ENCODE measurements around the gene PRDM16. TPM values are rescaled to one million over a fixed set of nuclear protein-coding genes. Genes with fewer than 3 reads are reported as not detected.

PRDM16 gene
- total RNA-seq, 1 experiment from 2014 or later: 1.6 TPM

DNA sequence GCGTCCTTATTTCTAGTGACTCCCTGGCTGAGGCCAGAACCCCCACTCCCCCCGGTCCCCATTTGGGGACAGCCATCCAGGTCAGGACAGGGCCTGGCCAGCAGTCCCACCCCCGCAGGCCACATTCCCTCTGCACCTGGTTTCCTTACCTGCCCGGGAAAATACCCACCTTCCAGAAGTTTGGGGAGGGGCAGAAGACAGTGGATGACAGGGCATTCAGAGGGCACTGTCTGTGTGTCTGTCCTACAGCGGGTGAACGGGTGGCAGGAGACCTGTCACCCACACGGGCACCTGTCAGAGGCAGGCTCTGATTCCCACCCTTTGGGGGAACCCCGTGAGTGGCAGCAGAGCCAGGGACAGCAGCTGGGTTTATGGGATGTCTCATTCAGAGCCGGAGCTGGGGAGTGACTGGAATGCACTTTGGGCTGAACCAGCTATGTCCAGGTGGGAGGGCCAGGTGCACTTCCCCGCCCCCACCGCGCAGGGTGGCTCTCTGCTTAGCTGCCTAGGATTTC, 387.5 kb downstream of the PRDM16 start (continued):
- no peak for TF ChIP-seq FOXP4 (CRISPR knock-in tag; IDR thresholded peaks at IDR 0.05)

DNA sequence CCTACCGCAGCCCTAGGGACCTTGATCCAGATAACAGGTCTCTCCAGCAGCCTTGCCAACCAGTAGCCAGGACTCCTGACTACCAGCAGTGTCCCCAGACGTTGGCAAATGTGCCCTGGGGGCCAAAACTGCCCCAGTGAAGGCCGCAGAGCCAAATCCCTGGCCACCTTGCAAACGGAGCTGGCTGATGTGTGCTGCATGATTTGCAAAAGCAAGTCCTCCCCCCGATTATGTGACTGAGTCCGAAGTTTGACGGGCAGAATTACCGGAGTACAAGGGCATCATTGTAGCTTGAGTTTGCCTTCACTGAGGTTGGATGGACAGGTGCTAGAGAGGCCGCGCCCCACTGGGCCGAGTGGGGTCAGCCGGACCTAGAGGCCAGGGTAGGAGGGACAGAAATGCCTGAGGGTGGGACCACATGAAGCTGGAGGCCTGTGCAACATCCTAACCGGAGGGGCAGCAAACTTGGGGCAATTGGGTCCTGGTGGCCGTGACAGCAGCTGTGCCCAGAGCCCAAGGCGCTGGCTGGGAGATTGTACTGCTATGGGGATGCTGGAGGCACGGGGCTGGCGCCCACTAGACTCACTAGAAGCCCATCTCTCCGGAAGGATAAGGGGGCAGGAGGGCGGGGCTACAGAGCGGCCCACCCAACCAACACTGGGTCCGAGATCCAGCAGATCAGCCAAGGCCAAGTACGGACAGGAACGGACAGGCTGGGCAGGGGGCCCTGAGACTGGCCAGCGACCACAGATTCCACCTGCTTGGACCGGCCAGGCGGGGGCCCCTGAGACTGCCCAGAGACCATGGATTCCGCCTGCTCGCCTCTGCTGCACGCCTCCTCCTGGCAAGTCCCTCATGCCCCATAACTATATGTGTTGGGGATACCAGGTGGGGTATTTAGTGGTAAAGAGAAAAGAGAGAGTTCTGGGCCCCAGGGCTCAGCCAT, 388.2 kb downstream of the PRDM16 start:
- no peak overlapping the region for H3K27ac Mint-ChIP-seq
- ATAC-seq (no peak), DNase-seq (ENCODE audit: low spot score) (no peak)
- H3K36me3 Mint-ChIP-seq: 0 out of 2 replicates have a peak, but pooled peaks cover 2% of the 10 kb centered on the region
- ChIA-PET POLR2A (interaction anchor here (0.9 kb wide), 1 partner anchor 14 kb away, joined by 7 read pairs; no protein-coding TSS in a partner anchor), CTCF (interaction anchor here (1.0 to 1.7 kb wide), 7 partner anchors 14 to 162 kb away, joined by 3 to 7 read pairs (median 6); no protein-coding TSS in a partner anchor)
- no peak overlapping the region for H3K4me3 Mint-ChIP-seq
- H3K27me3 Mint-ChIP-seq (ENCODE audit: low read depth): no peaks in the 10 kb centered on the region
- no peaks in the 10 kb centered on the region for H3K9me3 Mint-ChIP-seq
- H3K4me1 Mint-ChIP-seq: peaks cover 17% of the 10 kb centered on the region
- no peak for TF ChIP-seq E2F5 (CRISPR knock-in tag; IDR thresholded peaks at IDR 0.05)
- TF ChIP-seq JAZF1 (CRISPR knock-in tag; IDR thresholded peaks at IDR 0.05): no peak
- TF ChIP-seq, protein P1, sequence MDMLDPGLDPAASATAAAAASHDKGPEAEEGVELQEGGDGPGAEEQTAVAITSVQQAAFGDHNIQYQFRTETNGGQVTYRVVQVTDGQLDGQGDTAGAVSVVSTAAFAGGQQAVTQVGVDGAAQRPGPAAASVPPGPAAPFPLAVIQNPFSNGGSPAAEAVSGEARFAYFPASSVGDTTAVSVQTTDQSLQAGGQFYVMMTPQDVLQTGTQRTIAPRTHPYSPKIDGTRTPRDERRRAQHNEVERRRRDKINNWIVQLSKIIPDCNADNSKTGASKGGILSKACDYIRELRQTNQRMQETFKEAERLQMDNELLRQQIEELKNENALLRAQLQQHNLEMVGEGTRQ (CRISPR knock-in tag; IDR thresholded peaks at IDR 0.05): no peak
- TF ChIP-seq, protein P2, sequence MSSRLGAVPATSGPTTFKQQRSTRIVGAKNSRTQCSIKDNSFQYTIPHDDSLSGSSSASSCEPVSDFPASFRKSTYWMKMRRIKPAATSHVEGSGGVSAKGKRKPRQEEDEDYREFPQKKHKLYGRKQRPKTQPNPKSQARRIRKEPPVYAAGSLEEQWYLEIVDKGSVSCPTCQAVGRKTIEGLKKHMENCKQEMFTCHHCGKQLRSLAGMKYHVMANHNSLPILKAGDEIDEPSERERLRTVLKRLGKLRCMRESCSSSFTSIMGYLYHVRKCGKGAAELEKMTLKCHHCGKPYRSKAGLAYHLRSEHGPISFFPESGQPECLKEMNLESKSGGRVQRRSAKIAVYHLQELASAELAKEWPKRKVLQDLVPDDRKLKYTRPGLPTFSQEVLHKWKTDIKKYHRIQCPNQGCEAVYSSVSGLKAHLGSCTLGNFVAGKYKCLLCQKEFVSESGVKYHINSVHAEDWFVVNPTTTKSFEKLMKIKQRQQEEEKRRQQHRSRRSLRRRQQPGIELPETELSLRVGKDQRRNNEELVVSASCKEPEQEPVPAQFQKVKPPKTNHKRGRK (CRISPR knock-in tag; IDR thresholded peaks at IDR 0.05; ENCODE audit: borderline replicate concordance): no peak
- no peak for TF ChIP-seq STAT6 (CRISPR knock-in tag; conservative IDR thresholded peaks at IDR 0.05; ENCODE audit: low read depth)
- no peak for TF ChIP-seq E2F1 (CRISPR knock-in tag; IDR thresholded peaks at IDR 0.05)
- TF ChIP-seq ZBTB21 (CRISPR knock-in tag; IDR thresholded peaks at IDR 0.05; ENCODE audit: borderline replicate concordance): no peak
- no peak for TF ChIP-seq ZNF425 (CRISPR knock-in tag; conservative IDR thresholded peaks at IDR 0.05)
- no peak for TF ChIP-seq ZNF281 (CRISPR knock-in tag; IDR thresholded peaks at IDR 0.05)
- no peak for TF ChIP-seq AFF4 (CRISPR knock-in tag; IDR thresholded peaks at IDR 0.05; ENCODE audit: borderline replicate concordance)
- no peak for TF ChIP-seq FOXJ3 (CRISPR knock-in tag; IDR thresholded peaks at IDR 0.05; ENCODE audit: borderline replicate concordance)
- no peak for TF ChIP-seq ETV6 (CRISPR knock-in tag; IDR thresholded peaks at IDR 0.05)
